ENCODE results near the gene ILRUN. TPM values are rescaled to one million over a fixed set of nuclear protein-coding genes. Genes with fewer than 3 reads are reported as not detected.

The ILRUN gene
- total and polyA plus RNA-seq, 2 experiments from 2014 or later: 17.6 to 80.1 TPM

GRCh38 chr6:34695729-34696188 lies 808 bp downstream of the ILRUN start (continued):
- no peak for TF ChIP-seq ZNF462 (CRISPR knock-in tag; IDR thresholded peaks at IDR 0.05)
- no peak for TF ChIP-seq ZNF114 (CRISPR knock-in tag; IDR thresholded peaks at IDR 0.05)

GRCh38 chr6:34692280-34692679 lies 4.3 kb downstream of the ILRUN start:
- no peak for TF ChIP-seq ZNF462 (CRISPR knock-in tag; IDR thresholded peaks at IDR 0.05)
- TF ChIP-seq EZH2phosphoT487 (IDR thresholded peaks at IDR 0.05; ENCODE audit: unreplicated experiment): no peak
- no peak for TF ChIP-seq REST (IDR thresholded peaks at IDR 0.05; ENCODE audit: unreplicated experiment)
- TF ChIP-seq STAT1 (IDR thresholded peaks at IDR 0.05; ENCODE audit: unreplicated experiment): no peak
- peaks cover 16% of the 10 kb centered on the region for H3K4me1 ChIP-seq (ENCODE audit: insufficient read depth)
- H3K4me2 ChIP-seq: no peak overlapping the region
- Mint-ChIP-seq H3K4me1 (peaks cover 13% of the 10 kb centered on the region), H3K4me3 (no peak overlapping the region), H3K36me3 (ENCODE audit: low read depth) (peaks cover 5% of the 10 kb centered on the region; the same call in 2 of the 3 replicates), H3K27me3 (ENCODE audit: insufficient read depth, low read depth, poor library complexity) (peaks cover 3% of the 10 kb centered on the region), H3K27ac (no peak overlapping the region), H3K9me3 (no peaks in the 10 kb centered on the region)
- ATAC-seq (no peak), DNase-seq (ENCODE audit: low spot score) (no peak)
- H3K4me3 ChIP-seq: no peak overlapping the region
- H3F3A ChIP-seq (replicated peaks; ENCODE audit: low read depth): 0 out of 2 replicates have a peak, but pooled peaks cover 2% of the 10 kb centered on the region
- H3K27ac ChIP-seq (ENCODE audit: low read depth): 0 out of 2 replicates have a peak overlapping the region, but pooled peaks have one; percentile 73
- H2AFZ ChIP-seq: no peak overlapping the region
- H3K79me2 ChIP-seq (replicated peaks; ENCODE audit: insufficient read depth): peaks cover 92% of the 10 kb centered on the region
- H4K20me1 ChIP-seq (replicated peaks; ENCODE audit: insufficient read depth): peaks cover 60% of the 10 kb centered on the region
- H3K27me3 ChIP-seq (ENCODE audit: insufficient read depth): no peaks in the 10 kb centered on the region
- H3K36me3 ChIP-seq (ENCODE audit: insufficient read depth): no peaks in the 10 kb centered on the region
- H3K9me2 ChIP-seq (ENCODE audit: insufficient read depth): no peaks in the 10 kb centered on the region

All from GM23338 (cell line).